ENCODE results near the gene LCN1.
"Not testable (repeated sequence)": the region's sequence is repeated elsewhere in the genome, so short reads cannot be mapped to it uniquely, and the experiment has no call there.

LCN1 gene

DNA sequence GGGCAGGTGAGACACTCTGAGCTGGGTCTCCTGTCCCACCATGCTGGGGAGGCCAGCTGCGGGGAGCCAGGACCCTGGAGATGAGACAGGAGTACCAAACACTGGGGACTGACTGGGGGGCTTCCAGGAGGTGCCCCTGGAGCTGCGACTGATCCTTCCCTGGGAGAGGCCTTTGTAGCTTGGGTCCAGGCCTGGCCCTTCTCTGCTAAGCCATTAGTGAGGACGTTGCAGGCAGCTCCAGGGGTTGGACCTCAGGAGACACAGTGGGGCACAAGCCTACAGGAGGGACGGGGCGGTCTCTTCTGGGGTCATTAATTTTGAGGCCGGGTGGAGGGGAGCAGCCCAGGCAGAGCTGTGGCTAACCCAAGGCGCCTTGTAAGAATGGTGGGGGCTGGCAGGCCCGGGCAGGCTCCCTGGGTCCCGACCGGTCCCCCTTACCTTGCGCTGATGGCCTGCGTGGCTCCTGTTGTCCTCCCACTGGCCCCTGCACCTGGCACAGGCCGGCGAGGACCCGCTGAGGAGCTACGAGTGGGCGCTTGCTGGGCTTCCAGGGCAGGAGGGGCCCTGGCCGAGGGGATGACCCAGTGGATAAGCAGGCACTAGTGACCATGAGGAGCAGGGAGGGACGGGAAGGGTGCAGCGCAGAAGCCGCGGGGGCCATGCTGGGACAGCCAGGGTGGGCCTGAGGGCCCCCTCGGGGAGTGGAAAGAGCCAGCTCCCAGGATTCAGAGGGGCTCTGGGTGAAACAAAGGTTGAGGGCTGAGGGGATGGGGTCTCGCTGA is 15.6 kb upstream of the LCN1 start:
- DNase-seq: no peak

DNA sequence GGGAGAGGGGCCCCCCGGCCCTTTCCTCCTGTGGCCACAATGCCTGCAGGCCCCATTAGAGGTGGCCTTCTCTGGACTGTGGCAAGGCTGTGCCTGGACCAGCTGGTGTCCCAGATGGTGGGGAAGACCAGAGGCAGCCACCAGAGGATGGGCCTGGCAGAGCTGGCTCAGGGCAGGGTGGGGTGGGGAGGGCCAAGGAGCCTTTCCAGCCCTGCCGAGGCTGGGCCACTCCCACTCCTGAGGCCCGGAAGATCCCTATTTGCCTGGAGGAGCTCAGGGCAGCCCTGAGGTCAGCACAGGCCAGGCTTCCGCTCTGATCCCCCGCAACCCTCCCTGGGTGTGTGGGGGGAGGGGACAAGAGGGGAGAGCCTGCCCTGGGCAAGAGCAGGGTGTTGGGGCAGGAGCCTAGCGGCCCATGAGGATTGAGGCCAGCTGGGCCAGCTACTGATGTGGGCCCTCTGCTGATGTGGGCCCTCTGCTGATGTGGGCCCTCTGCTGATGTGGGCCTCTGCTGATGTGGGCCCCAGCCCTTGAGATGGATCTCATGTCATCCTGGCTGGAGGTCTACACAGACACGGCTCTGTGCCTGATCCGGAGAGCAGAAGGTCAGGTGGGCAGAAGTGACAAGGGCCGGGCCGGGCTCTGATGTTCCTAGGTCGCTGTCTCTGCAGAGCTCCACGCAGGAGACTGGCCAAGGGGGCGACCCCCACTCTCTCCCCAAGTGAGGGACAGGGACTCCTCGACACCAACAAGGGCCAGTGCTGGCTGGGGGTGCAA is 14.7 kb upstream of the LCN1 start:
- DNase-seq: no peak

DNA sequence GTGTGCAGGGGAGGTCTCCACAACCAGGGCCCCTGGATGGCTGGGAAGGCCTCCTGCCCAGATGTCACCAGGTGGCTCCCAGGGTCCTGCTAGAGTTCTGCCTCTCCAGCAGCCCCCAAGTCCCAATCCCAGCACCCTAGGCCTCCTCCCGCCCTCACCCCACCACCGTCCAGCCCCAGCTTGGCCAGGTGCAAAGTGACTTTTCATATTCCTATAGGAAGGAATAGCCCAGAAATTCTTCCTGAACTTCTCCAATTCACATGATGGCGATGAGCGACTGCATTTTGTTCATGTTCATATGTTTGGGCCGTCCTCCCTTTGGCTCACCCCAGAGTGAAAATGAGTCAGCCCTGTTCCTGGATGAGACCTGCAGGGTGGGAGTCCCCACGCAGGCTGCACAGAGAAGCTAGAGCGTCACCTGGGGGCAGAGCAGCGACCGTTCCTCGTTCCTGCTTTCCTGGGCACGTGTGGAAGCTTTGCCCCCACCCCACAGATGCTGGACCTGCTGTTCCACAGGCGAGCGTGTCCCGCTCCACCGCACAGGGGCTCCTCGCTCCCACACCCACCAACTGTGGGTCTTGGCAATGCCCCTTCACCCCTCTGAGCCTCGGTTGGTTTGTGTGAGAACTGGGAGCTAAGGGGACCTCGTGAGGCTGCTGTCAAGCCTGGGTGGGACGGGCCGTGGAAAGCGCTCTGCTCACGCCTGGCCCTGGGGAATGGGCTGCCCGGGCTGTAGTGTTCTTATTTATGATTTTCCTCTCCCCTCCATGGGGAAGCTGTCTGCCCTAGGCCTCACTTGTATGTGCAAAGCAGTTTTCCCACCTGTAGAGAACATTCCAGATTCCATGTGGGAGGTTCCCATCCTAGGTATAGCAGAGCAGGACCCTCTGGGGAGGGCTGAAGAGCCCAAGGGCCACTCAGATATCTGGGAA is 13.9 kb upstream of the LCN1 start:
- DNase-seq: no peak

DNA sequence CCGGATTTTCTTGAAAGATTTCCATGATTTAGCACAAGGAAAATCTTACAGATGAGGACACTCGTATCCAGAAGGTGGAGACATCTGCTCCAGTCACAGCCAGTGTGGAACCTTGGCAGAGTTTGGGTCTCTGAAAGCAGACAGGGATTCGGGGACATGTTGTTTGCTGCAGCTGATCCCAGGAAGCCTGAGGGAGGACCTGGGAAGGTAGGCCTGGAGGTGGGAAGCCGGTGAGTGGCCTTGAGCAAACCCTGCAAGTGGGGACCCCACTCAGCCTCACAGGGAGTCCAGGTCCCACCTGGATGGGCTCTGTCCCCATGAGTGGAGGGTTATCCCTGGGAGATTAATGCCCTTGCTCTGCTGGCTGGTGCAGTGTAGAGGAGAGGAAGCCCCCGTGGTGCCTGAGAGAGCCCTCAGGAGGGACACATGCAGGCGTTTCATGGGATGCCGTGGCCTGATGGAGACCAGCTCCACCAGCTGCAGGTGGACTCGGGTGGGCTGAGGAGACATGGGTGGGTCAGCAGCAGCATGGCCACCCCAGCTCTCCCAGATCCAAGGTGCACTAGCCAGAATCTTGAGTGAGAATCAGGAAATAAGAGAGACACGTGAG is 12.9 kb upstream of the LCN1 start:
- DNase-seq: no peak

DNA sequence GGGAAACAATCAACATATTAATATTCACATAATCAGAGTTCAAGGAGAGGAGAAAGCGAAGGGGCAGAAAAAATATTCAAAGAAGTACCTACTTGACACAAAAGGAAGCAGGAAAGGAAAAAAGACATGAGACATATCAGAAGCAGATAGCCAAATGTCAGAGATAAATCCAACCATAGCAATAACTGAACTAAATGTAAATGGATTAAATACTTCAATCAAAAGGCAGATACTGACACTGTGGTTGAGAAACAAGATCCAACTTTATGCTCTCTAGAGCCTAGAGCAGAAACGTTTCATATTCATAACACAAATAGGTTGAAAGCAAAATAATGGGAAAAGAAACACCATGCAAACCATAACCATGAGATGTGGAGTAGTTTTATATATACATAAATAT is 11.8 kb upstream of the LCN1 start:
- no peak for DNase-seq

DNA sequence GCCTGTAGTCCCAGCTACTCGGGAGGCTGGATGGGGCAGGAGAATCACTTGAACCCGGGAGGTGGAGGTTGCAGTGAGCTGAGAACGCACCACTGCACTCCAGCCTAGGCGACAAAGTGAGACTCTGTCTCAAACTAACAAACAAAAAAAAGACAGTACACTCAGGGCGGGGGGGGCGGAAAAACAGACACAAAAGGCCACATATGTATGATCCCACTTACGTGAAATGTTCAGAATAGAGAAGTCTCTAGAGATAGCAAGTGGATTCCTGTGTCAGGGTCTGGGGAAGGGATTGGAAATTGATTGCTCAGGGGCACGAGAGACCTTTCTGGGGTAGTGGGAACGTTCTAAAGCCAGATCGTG is 9.0 kb upstream of the LCN1 start:
- DNase-seq: no peak

DNA sequence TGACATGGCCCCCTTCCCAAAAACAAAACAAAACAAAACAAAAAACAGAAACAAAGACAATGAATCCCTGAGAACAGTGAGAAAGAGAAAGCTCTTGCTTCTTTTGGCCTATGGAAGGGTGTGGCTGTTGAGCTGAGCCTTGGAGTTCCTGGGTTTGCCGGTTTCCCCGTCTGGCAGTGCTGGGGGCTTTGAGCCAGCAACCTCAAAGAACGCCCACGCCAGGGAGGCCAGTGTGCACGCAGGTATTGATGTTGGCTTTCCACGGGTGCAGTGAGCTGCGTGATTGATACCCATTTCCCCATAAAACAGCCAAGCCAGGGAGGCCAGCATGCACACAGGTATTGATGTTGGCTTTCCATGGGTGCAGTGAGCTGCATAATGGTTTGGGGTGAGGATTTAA is 8.3 kb upstream of the LCN1 start:
- no peak for DNase-seq

DNA sequence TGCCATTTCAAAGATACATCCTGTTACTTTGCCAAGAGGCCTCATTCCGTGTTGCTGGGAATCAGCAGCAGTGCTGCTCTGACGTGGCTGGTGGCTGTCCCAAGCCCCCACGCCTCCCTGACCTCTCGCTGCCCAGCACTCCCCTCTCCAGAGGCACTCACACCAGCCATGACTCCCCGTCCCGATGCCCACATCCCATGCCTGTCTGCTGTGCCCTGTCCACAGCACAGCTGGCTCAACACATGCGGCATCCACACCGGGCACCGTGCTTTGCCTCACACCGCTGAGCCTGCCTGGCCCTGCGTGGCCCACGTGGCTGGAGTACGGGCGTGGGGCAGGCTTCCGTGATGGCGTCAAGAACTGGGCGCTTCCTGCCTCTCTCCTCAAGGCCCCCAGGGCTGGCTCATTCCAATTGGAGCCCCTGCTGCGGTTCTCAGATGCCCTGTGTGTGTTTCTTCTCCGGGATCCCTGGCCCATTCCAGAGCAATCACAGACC is 7.8 kb upstream of the LCN1 start:
- DNase-seq: no peak

DNA sequence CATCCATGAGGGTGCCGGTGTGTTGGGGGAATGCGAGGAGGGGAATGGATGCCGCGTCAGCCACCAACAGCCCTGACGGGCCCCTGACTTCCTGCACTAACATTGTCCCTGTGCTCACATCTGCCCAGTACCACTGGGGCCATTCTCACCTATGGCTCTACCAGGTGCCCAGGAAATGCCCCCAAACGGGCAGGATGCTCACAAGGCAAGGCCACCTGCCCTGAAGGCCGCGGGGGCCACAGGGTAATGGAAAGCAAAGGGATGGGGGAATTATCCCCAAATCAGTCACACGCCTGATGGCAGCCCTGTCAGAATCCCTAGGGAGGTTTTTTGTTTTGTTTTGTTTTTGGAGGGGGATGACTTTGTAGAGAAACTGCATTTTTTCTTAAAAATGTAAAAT is 7.3 kb upstream of the LCN1 start:
- not testable (repeated sequence) for DNase-seq

DNA sequence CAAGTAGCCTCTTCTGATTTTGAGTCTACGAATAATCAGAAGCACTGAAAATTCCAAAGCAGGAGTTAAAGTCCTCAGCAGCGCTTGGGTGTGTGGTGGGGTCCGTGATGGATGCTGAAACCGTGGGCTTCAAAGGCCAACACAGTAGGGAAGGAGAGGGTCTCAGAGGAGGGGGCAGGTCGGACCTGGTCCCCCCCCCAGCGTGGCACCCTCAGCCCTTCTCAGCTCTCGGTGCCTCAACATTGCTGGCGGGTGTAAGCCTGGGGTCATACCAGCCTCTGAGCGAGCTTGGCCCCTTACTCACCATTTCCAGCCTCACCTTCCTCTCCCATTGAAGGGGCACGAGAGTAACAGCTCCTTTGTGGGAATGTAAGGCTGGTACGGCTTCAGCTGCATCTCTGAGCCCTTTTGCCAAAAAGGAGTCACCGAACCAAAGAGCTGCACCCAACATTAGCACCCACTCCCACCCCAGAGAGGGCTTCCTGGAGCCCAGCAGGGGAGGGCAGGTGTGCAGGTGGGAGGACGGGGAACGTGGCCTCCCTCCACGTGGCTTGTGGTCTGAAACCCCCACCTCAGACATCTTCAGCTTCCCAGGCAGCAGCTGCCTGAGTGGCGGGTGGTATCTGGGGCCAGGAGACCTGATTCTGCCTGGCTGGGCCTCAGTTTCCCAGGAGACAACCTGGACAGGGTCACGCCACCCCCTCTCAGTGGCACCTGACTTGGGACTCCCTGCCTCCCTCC is 6.7 kb upstream of the LCN1 start:
- no peak for DNase-seq

DNA sequence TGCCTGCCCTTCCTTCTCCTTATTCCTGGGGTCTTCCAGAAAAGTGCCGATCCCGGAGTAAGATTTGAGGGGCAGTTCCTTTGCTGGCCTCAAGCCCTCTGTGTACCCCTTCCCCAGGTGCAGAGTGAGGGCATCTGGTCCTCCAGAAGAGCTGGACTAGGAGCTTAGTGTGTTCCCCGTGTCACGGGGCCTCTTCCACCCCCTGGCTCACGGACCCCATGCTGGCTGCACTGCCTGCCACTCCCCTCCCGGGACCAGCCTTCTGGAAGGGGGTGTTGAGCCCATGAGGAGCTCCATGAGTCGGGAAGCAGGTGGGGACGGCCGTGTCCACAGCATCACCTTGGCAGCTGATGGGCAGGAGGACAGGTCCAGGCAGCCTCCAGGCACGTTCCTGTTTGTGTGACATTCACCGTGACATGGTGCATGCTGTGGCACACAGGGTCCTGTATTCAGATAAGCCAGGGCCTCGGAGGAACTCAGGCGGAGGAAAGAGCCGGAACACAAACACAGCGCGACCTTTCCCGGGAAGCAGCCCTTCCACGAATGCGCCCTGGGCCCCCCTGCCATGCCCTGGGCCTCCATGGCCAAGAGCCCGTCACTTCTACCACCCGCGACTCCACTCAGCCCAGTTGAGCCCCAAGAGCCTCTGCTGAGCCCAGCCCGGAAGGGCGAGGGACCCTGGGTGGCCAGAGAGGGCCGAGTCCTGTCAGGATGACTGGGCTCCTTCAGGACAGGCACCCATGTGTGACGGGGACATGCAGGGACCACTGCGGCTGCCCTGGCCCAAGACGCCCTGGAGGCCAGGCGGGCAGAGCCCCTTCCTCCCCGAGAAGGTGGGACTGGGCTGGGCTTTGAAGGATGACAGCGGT is 5.9 kb upstream of the LCN1 start:
- DNase-seq: no peak

DNA sequence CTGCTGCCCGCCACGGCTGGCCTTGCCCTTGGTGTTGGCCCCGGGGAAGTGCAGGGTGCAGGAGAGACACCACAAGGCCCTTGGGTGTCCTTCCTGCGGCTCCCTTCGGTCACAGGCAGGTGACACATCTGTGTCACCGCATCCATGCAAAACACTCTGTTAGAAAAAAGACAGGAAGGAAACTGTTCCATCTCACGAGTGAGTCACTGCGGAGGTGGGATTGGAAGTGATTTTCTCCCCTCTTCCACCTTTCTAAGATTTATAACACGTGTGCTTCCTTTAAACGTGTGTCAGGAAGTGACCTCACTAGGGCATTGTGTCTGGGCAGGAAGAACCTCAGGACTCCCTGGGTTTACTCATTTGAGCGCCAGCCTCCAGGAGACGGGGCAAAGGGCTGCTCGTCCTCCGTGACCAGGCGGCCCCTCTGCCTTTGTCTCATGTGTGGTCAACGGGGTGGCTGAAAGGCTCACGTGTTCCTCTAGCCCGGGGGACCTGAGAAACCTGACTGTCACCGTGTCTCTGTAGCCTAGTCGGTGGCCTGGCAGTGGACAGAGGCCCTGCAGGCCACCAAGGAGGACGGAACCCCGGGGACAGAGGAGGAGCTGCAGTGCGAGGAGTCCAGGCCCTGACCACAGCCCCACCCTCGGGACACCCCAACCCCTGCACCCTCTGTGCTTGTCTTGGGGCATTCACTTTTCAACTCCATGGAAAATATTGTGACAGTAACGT is 4.9 kb upstream of the LCN1 start:
- no peak for DNase-seq

DNA sequence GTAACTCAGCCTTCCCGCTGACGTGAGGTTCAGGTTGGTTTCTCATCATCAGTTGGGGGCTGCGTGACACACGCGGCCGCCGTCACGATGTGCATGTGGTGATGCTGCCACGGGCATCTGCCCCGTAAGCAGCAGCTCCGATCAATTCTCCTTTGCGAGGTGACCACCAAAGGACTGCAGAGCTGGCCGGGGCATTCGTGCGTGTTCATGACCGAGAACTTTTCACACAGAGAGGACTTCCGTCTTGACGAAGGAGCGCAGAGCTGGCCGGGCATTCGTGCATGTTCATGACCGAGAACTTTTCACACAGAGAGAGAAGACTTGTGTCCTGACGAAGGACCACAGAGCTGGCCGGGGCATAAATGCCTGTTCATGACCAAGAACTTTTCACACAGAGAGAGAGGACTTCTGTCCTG is 3.8 kb upstream of the LCN1 start:
- DNase-seq: no peak

DNA sequence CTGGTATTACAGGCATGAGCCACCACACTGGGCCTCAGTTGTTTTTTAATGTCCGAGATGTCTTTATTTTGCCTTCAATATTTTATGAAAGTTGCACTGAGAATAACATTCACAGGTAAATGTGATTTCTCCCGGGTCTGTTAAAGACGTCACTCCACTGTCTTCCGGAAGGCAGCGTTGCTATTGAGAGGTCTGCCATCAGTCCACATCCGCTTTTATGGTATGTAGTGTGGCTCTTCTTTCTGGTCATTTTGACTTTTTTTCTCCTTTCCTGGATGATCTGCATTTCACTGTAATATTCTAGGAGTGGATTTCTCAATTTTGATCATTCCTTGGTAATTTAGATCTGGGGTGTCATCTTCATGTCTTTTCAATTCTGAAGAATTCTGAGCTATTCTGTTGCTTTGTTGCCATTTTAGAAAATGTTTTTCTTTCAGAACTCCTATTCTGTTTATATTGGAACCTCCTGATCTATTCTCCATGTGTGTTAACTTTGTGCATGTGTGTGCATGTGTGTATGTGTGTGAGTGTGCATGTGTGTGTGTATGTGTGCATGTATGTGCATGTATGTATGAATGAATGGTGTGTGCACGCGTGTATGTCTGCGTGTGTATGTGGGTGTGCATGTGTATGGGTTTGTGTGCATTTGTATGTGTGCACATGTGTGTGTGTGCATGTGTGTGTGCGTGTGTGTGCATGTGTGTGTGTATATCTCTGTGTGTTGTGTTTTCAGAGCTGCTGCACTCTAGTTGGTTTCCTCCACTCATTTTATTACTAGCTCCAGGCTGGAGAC is 1.9 kb upstream of the LCN1 start:
- no peak for DNase-seq

DNA sequence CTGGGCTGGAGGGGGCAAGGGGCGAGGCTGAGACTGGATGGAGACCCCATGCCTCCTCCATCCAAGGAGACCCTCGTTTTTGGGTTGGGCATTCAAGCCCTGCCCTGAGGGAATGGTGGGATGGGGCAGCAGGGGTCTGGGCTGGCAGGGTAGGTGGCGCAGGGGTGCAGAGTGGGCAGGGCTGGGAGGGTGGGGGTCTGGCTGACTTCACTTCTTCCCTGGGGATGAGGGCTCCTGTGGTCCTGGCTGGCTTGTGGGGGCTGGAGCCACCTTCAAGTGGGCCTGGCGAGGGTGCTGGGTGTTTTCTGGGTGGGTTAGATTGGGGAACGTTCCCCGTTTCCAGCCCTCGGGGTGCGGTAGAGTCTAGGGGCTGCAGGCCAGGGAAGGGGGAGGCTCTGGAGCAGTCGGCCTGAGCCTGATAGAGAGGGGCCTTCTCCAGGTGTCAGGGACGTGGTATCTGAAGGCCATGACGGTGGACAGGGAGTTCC is 412 bp downstream of the LCN1 start:
- DNase-seq: no peak

DNA sequence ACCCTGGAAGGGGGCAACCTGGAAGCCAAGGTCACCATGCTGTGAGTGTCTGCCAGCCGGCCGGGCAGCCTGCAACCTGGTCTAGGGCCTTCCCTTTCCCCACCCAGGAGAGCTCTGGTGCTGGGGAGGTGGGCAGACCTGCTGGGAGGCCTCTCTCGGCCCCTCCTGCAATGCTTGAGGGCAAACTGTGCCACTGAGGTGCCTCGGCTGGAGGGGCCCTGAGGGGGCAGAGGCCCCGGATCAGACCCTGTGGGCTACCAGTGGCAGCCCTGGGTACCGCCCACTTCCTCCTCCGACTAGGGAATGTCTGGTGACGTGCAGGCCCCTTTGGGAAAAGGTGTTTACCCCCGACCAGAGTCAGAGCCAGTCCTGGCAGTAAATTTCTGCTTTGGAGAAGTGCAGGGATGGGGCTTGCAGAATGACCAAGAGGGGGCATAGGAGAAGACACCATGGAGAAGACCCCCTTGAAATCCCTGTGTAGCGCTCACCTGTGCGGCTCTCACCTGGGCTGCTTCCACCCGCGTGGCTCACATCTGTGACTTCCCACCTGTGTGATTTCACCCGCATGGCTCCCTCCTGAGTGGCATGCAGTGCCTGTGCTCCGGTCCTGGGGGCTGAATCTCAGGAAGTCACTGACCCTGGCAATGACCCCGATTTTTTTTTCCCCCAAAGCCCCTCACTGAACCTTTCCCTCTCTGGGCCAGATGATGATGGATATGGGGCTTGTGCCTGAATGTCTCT is 1.1 kb downstream of the LCN1 start:
- DNase-seq: no peak

DNA sequence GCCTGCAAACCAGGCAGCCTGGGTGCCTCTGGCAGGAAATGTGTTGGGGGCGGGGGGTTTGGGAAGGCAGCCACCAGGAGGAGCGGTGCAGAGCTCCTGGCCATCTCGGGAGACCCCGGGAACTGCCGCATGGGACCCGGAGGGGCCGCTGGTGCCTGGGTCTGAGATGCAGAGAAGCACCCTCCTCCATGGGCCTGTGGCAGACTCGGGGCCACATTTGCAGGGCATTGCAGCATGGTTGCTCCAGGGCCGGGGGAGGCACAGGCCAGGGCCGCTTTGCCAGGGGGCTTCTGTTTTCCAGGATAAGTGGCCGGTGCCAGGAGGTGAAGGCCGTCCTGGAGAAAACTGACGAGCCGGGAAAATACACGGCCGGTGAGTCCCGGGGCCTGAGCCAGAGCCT is 1.7 kb downstream of the LCN1 start:
- no peak for DNase-seq

DNA sequence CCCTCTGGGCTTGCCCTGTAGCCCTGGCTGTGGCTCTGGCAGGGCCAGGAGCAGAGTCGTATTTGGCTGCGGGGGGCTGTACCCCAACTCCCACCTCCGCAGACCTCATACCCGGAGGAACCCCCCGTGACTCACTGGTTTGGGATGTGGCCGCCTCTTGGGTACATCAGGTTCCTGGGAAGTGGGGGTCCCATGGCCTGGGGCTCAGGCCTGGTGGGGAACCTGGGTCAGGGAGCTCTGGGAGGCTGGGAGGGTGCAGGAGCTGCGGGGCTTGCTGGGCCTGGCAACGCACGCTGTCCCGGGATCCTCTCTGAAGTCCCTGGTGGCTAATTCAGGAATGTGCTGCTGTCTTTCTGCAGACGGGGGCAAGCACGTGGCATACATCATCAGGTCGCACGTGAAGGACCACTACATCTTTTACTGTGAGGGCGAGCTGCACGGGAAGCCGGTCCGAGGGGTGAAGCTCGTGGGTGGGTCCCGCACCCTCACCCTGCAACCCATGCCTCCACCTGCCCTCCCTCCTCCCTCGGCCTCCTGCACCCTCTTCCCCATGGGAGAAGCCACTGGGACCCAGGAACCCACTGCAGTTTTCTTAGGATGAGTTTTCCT is 2.4 kb downstream of the LCN1 start:
- no peak for DNase-seq
